Smooth muscle cell (in vitro differentiated cells): ENCODE measurements around the gene ACCSL. TPM values are rescaled to one million over a fixed set of nuclear protein-coding genes. Genes with fewer than 3 reads are reported as not detected.
A peak's percentile ranks its signal among the peaks of the same experiment; 100 is the strongest.

Source experiments
- DNase-seq: peaks from one replicate; lab custom pipeline; 2025; ENCODE audit not compliant: unreplicated experiment; lab: John Stamatoyannopoulos, UW
- H2AFZ ChIP-seq: fragments of 200-600 bp; sonication (generic); 2 replicates; pipeline ENCODE4 v1.6.0; 2016; ENCODE audit warnings: antibody characterized with exemption, low read depth, mild to moderate bottlenecking
- H3F3A ChIP-seq: fragments of 200-600 bp; sonication (generic); 2 replicates; pipeline ENCODE4 v1.6.0; 2017; ENCODE audit warnings: antibody characterized with exemption, low read depth
- H3K27ac ChIP-seq: fragments of 200-600 bp; sonication (generic); 2 replicates; pipeline ENCODE4 v1.5.1; 2016; ENCODE audit warnings: low read depth, mild to moderate bottlenecking
- H3K27me3 ChIP-seq: fragments of 200-600 bp; sonication (generic); 2 replicates; pipeline ENCODE4 v1.6.1; 2016; ENCODE audit warnings: low read depth, mild to moderate bottlenecking
- H3K36me3 ChIP-seq: fragments of 200-600 bp; sonication (generic); 2 replicates; pipeline ENCODE4 v1.5.1; 2016; ENCODE audit warnings: low read depth
- H3K4me1 ChIP-seq: fragments of 200-600 bp; sonication (generic); 2 replicates; pipeline ENCODE4 v1.5.1; 2016; ENCODE audit warnings: low read depth
- H3K4me2 ChIP-seq: fragments of 200-600 bp; sonication (generic); 2 replicates; pipeline ENCODE4 v1.6.0; 2016; ENCODE audit warnings: mild to moderate bottlenecking
- H3K4me3 ChIP-seq: fragments of 200-600 bp; sonication (generic); 2 replicates; pipeline ENCODE4 v1.5.1; 2016; ENCODE audit warnings: mild to moderate bottlenecking
- H3K79me2 ChIP-seq: fragments of 200-600 bp; sonication (generic); 2 replicates; pipeline ENCODE4 v1.6.0; 2016; ENCODE audit warnings: low read depth, mild to moderate bottlenecking
- H3K9ac ChIP-seq: fragments of 200-600 bp; sonication (generic); 2 replicates; pipeline ENCODE4 v1.6.0; 2016; ENCODE audit warnings: low read depth
- H3K9me3 ChIP-seq: fragments of 200-600 bp; sonication (generic); replicated peaks from 2 replicates; pipeline ENCODE4 v1.5.1; 2016; ENCODE audit warnings: low read depth
- H4K20me1 ChIP-seq: fragments of 200-600 bp; sonication (generic); 2 replicates; pipeline ENCODE4 v1.6.0; 2016; ENCODE audit warnings: low read depth
- whole genome bisulfite sequencing: methylation state at CpG from one replicate; pipeline ENCODE4 v1.1.7; 2016; ENCODE audit warnings: low lambda C conversion rate; 5-methylcytosine and 5-hydroxymethylcytosine counted together
- polyA plus RNA-seq: library from polyadenylated mRNA; unstranded; fragments of >200 nt; fragmentation: Nextera tagmentation; extraction: Ambion mirVana; gene quantifications from 2 replicates; pipeline ENCODE4 v1.2.1, GENCODE V29; 2016
- total RNA-seq: library from RNA; depleted of rRNA; stranded (reverse); fragments of >200 nt; gene quantifications from 2 replicates; pipeline ENCODE4 v1.2.3, GENCODE V29; 2014
- TF ChIP-seq, protein P1 (sequence below): fragments of 200-600 bp; sonication (generic); IDR thresholded peaks from 2 replicates; pipeline ENCODE4 v1.5.1; 2017; ENCODE audit warnings: borderline replicate concordance, mild to moderate bottlenecking, antibody characterized with exemption; ENCODE audit not compliant: insufficient read depth, poor library complexity, severe bottlenecking

The ACCSL gene
- total and polyA plus RNA-seq, 2 experiments from 2014 or later: not detected

DNA sequence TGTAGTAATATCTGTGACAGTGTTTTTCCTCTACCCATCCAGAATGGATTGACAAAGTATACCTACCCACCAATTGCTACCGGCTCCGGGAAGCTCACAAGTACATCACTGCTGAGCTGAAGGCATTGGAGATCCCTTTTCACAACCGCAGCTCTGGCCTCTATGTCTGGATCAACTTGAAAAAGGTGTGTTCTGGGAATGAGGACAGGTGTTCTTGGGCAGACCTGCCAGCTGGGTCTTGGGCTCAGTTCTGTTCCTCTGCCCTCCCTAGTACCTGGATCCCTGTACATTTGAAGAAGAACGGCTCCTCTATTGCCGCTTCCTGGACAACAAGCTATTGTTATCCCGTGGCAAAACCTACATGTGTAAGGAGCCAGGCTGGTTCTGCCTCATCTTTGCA is 10.5 kb downstream of the ACCSL start:
- H3K4me3 ChIP-seq: no peak overlapping the region
- H3K9ac ChIP-seq: no peak overlapping the region
- H3K36me3 ChIP-seq: no peaks in the 10 kb centered on the region
- DNase-seq: no peak
- no peaks in the 10 kb centered on the region for H3K27me3 ChIP-seq
- H3K9me3 ChIP-seq: no peaks in the 10 kb centered on the region
- no peaks in the 10 kb centered on the region for H3K79me2 ChIP-seq
- no peak overlapping the region for H2AFZ ChIP-seq
- no peaks in the 10 kb centered on the region for H3K4me1 ChIP-seq
- TF ChIP-seq, protein P1, sequence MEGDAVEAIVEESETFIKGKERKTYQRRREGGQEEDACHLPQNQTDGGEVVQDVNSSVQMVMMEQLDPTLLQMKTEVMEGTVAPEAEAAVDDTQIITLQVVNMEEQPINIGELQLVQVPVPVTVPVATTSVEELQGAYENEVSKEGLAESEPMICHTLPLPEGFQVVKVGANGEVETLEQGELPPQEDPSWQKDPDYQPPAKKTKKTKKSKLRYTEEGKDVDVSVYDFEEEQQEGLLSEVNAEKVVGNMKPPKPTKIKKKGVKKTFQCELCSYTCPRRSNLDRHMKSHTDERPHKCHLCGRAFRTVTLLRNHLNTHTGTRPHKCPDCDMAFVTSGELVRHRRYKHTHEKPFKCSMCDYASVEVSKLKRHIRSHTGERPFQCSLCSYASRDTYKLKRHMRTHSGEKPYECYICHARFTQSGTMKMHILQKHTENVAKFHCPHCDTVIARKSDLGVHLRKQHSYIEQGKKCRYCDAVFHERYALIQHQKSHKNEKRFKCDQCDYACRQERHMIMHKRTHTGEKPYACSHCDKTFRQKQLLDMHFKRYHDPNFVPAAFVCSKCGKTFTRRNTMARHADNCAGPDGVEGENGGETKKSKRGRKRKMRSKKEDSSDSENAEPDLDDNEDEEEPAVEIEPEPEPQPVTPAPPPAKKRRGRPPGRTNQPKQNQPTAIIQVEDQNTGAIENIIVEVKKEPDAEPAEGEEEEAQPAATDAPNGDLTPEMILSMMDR: no peak
- WGBS: 94% methylated on average over 6 of the region's 6 CpGs
- no peaks in the 10 kb centered on the region for H3F3A ChIP-seq
- H3K27ac ChIP-seq: no peak overlapping the region
- H3K4me2 ChIP-seq: no peak overlapping the region
- no peaks in the 10 kb centered on the region for H4K20me1 ChIP-seq

DNA sequence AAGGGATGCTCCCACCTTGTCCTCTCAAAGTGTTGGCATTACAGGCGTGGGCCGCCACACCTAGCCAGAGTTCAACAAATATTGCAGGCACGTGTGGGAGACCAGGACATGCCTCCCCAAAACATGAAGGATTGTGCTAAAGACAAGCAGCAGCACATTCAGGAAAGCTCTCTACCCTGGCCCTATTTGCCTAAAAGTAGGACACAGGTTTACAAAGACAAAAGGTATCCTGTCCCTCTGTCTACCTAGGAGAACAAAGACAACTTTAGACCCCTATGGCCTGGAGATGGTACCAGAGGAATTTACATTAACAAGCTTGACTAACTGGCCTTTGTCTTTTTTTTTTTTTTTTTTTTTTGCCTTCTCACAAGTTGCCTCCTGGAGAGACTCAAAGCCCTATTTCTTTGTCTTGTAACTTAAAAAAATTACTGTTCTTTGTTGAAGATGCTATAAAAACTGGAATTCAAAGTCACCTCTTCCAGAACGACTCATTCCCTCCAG is 17.4 kb downstream of the ACCSL start:
- peak overlapping the region; percentile 58 for H3K4me3 ChIP-seq
- no peaks in the 10 kb centered on the region for H3F3A ChIP-seq
- peak overlapping the region; percentile 96 for H2AFZ ChIP-seq
- no peak for DNase-seq
- TF ChIP-seq, protein P1: no peak
- no peak overlapping the region for H3K9ac ChIP-seq
- H3K79me2 ChIP-seq: no peaks in the 10 kb centered on the region
- H3K27me3 ChIP-seq: no peaks in the 10 kb centered on the region
- 59% methylated on average over 4 of the region's 4 CpGs for WGBS
- H3K4me2 ChIP-seq: peak overlapping the region; percentile 88
- H4K20me1 ChIP-seq: no peaks in the 10 kb centered on the region
- H3K27ac ChIP-seq: no peak overlapping the region
- no peaks in the 10 kb centered on the region for H3K36me3 ChIP-seq
- no peaks in the 10 kb centered on the region for H3K9me3 ChIP-seq
- no peaks in the 10 kb centered on the region for H3K4me1 ChIP-seq

DNA sequence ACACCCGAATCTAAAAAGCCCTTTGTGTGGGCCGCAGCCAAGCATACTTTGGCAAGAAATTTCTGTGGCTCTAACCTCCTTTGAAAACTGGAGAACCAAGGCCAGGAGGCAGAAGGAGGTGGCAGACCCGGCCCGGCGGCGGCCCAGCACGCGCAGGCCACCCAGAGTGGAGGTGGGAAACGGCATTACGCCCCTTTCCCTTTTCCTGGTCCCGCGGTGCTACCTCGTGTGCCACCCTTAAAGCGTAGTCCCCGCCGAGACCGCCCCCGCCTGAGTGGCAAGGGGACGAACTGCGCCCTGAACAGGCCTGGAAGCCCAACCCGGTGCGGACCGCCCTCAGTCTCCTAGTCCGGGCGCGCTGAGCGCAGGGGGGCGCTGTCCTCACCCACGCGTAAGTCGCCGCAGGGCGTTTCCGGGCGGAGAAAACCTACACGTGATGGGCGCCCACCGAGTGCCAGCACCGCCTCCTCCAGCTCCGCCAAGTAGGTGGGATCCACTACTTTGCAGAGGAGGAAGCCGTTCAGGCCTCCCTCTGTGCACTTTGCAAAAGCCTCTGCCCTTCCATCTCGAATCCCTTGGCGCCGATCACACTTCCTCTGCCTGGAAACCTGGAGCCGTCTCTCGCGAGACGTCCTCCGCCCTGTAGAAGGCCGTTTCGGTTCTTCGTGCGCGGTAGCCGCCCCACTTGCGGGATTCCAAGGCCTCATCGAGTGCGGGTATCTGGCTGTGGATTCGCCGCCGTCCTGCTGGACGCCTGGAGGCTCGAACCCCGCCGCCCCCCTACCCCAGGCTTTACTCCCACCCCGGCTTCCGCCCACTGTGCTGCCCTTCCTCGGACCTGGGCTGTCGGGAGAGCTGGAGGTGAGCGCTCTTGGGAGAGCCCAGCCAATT is 18.3 kb downstream of the ACCSL start, which contains the start of gene ACCS:
ACCS (plus strand) TSS at position 430 of the 891 bp plus-strand sequence. CDS start 1,358 bp downstream, outside the sequence.
- Histone ChIP-seq H2AFZ (peak within 1 kb of the TSS; percentile 96), H3K9ac (peak within 1 kb of the TSS; percentile 93), H3K36me3 (no peaks in the 10 kb centered on the region), H3K4me2 (peak within 1 kb of the TSS; percentile 88), H3K4me3 (peak within 1 kb of the TSS; percentile 58), H3F3A (no peaks in the 10 kb centered on the region), H3K27me3 (no peaks in the 10 kb centered on the region), H4K20me1 (no peaks in the 10 kb centered on the region), H3K9me3 (no peaks in the 10 kb centered on the region), H3K27ac (peak within 1 kb of the TSS; percentile 73), H3K79me2 (no peaks in the 10 kb centered on the region), H3K4me1 (no peaks in the 10 kb centered on the region)
- WGBS: 3% methylated on average over 54 of the region's 70 CpGs
- DNase-seq: peak; percentile 74
- TF ChIP-seq, protein P1: peak; percentile 73
